ENCODE data around the gene TSPYL1.
"Not testable (repeated sequence)": the region's sequence is repeated elsewhere in the genome, so short reads cannot be mapped to it uniquely, and the experiment has no call there.

The TSPYL1 gene

DNA sequence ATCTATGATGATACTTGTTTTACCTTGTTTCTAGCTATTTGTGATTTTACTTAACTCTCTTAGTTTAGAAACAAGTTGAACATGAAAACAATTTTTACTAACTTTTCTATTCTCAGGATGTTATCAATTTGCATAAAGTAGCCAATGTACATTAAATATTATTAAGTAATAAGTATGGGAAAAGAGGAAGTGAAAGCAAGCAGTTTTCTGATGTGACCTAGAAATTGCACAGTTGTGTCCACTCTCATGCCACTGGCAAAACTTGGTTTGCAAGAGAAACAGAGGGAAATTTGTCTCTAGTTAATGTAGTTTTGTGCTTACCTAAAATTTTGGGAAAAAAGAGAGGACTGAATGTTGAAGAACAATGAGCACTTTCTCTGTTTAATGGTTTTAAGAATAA lies 19.2 kb upstream of the TSPYL1 start:
- in situ Hi-C loops (cut with MboI; ENCODE audit: low sequenced_read_pairs), result loop anchor here (10.0 kb wide), 1 partner anchor 66 kb away; no protein-coding TSS in a partner anchor

GRCh38 chr6:116298273-116298672 lies 18.5 kb upstream of the TSPYL1 start:
- in situ Hi-C loops (cut with MboI; ENCODE audit: low sequenced_read_pairs), result loop anchor here (10.0 kb wide), 1 partner anchor 67 kb away; no protein-coding TSS in a partner anchor

DNA sequence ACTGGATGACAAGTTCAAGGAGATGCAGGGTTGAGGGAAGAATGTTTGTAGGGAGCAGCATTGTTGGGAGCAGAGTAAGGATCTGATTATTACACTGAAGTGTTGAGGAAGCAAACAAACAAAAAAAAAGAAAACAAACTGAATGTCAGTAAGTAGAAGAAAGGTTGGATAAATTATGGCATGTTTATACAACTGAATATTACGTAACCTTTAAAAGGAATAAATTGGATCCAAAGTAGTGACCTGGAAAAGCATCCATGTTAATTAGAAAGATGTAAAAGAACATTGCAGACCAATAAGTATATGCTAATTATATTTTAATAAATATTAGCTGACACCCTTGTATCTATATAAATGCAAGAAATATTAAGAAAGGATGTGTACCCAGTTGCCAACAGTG lies 12.8 kb upstream of the TSPYL1 start:
- in situ Hi-C loops (cut with MboI; ENCODE audit: low sequenced_read_pairs), result loop anchor here (10.0 kb wide), 1 partner anchor 72 kb away; no protein-coding TSS in a partner anchor

- in situ Hi-C loops (cut with MboI; ENCODE audit: low sequenced_read_pairs), result loop anchor here (10.0 kb wide), 1 partner anchor 73 kb away; no protein-coding TSS in a partner anchor
Observed at GRCh38 chr6:116291701-116292396, 12.1 kb upstream of the TSPYL1 start.

DNA sequence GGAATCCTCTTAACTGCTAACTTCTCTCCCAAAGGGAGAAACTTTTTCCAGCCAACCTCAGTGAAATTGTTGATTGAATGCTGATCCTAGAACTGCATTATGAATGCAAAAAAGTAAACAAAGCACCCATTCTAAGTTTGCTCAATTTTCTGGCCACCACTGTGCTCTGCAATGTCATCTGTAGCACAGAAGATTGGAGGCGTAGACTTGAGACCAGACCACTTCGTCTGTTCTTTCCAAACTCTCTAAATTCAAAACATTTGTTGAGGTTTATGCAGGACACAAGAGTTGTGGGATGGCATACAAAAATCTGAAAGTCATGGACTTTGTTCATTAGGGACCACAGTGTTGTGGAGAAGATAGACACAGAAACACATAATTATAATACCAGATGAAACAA lies 11.1 kb upstream of the TSPYL1 start:
- in situ Hi-C loops (cut with MboI; ENCODE audit: low sequenced_read_pairs), result loop anchor here (10.0 kb wide), 1 partner anchor 74 kb away; no protein-coding TSS in a partner anchor

GRCh38 chr6:116289876-116290275 lies 10.1 kb upstream of the TSPYL1 start:
- in situ Hi-C loops (cut with MboI; ENCODE audit: low sequenced_read_pairs), result loop anchor here (10.0 kb wide), 1 partner anchor 75 kb away; no protein-coding TSS in a partner anchor

DNA sequence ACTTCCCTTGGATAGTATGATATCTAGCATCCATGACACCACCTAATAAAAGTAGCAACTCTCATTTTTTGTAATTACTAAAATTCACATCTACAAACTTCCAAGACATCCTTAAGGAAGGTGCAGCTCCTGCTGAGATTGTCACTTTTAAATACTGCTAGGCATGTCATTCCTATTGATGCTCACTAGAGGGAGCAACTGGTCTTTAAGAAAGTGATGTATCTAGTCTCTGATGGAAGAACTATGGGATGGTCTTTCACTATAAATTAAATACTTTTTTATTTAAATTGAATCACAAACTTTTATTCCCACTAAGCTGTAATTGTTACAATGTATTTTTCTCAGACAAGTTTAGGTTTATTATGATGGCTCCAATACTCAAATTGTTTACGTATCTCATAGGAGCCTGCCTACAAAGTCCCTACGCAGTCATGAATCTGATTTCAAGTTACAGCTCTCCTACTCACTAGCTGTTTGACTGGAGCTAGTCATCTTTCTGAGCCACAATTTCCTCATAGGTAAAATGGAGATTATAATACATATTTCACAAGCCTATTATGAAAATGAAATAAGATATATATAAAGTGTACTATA lies 8.1 kb upstream of the TSPYL1 start:
- in situ Hi-C loops (cut with MboI; ENCODE audit: low sequenced_read_pairs), result no loop called here

- in situ Hi-C loops (cut with MboI; ENCODE audit: low sequenced_read_pairs), result no loop called here
Observed at GRCh38 chr6:116286773-116287358, 7.1 kb upstream of the TSPYL1 start.

GRCh38 chr6:116284984-116285383 lies 5.3 kb upstream of the TSPYL1 start:
- in situ Hi-C loops (cut with MboI; ENCODE audit: low sequenced_read_pairs), result not testable (repeated sequence)

DNA sequence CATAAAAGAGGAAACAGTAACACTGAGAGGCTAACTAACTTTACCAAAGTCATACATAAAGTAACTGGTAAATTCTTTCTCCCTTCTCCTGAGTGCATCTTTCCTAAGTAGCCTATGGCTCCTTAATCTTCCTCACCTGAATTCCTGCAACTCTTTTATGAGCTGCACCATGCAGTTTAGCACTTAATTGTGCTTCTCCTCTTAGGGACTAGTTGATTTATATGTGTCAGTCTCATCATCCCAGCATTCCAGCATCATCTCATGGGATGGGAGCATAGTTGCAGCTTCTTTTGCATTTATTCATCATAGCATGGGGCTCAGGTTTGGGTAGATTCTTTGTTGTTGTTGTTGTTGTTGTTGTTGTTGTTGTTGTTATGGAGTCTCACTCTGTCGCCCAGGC lies 3.5 kb upstream of the TSPYL1 start:
- in situ Hi-C loops (cut with MboI; ENCODE audit: low sequenced_read_pairs), result no loop called here

GRCh38 chr6:116282698-116283097 lies 3.0 kb upstream of the TSPYL1 start:
- in situ Hi-C loops (cut with MboI; ENCODE audit: low sequenced_read_pairs), result no loop called here

- in situ Hi-C loops (cut with MboI; ENCODE audit: low sequenced_read_pairs), result no loop called here
Observed at GRCh38 chr6:116280933-116281316, 1.2 kb upstream of the TSPYL1 start.

DNA sequence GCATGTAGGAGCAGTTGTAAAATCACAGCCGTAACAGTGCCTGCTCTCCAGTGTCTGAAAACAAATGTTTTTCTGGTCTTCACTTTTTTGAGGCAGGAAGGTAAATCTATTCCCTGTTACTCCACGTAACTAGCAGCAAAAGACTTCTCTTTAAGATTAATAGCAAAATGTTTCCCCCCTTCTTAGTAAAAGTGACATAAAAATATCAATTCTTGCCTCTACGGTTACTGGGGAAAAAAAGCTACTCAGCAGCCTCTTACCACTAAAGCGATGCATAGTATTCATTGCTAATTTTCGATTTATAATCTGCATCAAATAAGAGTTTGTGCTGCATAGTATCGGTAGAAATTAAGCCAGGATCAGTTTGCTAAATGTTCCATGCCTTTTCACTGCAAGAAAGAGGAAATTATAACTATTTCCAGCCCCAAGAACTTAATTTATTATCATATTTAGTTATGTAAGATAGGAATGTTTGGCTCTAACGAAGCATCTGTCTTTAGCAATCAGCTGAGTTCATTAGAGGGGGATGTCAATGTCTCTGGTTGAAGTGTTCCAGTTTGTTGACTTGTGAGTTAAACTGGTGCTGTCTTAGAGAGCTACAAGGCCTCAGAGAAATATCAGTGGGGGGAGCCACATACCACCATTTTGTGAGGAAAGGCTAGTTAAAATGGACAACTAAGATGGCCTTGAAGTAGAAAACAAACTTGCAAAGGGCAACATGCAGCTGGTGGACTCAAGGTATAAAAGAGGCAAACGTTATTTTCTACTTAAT lies 617 bp upstream of the TSPYL1 start:
- in situ Hi-C loops (cut with MboI; ENCODE audit: low sequenced_read_pairs), result no loop called here

GRCh38 chr6:116278854-116279231 lies 887 bp downstream of the TSPYL1 start:
- in situ Hi-C loops (cut with MboI; ENCODE audit: low sequenced_read_pairs), result no loop called here

GRCh38 chr6:116278481-116278829 lies 1.3 kb downstream of the TSPYL1 start:
- in situ Hi-C loops (cut with MboI; ENCODE audit: low sequenced_read_pairs), result no loop called here

DNA sequence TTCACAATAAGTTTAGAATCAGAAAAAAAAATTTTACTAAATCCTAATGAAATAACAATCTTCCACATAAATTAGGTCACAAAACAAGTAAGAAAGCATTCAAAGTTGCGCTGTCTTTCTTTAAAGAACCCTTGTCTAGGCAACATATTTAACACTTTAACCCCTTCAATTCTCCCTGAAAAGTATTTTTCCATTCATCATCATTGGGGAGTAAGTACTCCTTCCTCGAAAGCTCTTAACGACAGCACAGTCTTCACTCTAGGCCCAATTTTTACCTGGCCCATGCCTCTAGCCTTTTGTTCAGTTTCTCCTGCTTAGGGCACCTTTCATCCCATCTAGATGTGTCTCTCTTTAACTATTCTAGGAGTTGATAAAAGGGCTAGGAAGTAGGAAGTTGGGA lies 2.6 kb downstream of the TSPYL1 start:
- in situ Hi-C loops (cut with MboI; ENCODE audit: low sequenced_read_pairs), result no loop called here

DNA sequence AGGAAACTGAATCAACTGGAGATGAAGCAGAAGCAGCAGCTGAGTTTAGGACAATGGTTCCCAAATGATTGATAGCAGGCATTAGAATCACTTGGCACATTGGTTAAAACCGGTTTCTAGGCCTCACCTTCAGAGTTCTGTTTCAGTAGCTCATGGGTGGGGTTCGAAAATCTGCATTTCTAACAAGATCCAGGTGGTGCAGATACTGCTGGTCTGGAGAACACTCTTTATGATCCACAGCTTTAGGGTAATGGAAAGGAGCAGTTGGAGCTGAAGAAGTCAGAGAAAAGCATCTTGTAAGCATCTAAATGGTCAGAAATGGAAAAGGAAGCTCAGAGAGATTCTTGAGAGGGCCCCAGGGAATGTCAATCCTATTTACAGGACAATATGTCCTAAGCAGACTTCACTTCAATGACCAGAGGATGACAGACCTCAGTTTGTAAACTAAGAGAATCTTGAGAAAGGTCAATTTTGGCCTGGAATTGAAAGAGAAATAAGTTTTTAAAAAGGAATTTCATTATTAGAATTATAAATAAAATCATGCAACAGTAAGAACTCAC lies 8.5 kb downstream of the TSPYL1 start:
- in situ Hi-C loops (cut with MboI; ENCODE audit: low sequenced_read_pairs), result loop anchor here (25.0 kb wide), 2 partner anchors 291 to 391 kb away; partner anchors contain the start of genes CALHM4, RWDD1 and ZUP1

DNA sequence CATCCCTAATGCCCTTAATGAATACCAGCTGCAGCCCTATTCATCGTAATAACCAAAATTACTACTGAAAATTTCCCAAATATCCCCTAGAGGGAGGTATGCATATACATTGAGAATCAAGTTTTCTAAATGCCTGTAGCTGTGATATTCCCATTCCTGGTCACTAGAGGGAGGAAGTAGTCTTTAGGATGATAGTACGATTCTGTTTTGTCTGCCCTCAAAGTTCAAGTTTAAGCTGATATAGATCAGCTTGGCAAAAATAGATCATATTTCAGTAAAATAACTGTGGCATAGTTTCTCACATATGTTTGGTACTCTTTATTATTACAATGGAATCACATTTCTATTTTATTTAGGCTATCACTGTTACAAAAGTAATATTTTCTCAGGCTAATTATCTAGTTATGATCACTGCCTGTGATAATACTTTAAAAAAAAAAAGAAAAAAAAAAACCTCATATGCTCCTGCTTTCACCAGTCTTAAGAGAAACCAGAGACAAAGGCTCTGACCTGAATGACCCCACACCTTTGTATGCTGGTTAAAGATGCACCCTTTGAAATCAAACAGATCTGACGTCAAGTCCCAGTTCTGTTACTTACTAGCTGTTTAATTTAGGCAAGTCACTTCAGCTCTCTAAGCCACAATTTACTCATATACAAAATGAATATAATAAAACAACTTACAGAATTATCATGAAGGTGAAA lies 11.0 kb downstream of the TSPYL1 start:
- in situ Hi-C loops (cut with MboI; ENCODE audit: low sequenced_read_pairs), result loop anchor here (25.0 kb wide), 2 partner anchors 294 to 394 kb away; partner anchors contain the start of genes CALHM4, RWDD1 and ZUP1

DNA sequence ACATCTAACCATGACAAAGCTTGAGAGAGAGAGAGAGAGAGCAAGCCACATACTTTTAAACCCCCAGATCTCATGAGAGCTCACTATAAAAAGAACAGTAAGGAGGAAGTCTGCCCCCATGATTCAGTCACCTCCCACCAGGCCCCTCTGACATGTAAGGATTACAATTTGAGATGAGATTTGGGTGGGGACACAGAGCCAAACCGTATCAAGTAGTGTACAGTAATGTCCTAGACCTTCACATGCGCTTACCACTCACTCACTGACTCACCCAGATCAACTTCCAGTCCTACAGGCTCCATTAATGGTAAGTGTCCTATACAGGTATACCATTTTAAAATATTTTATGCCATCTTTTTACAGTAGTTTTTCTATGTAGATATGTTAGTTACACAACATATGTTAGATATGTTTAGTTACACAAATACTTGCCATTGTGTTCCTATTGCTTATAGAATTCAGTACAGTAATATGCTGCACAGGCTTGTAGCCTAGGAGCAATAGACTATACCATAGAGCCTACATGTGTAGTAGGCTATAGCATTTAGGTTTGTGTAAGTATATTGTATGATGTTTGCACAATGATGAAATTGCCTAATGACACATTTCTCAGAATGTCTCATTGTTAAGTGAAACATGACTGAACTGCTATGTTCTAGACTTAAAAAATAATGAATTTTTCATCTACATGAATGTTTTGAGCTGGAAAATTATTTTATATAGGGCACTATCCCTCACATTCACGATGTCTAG lies 11.7 kb downstream of the TSPYL1 start:
- in situ Hi-C loops (cut with MboI; ENCODE audit: low sequenced_read_pairs), result loop anchor here (25.0 kb wide), 2 partner anchors 294 to 394 kb away; partner anchors contain the start of genes CALHM4, RWDD1 and ZUP1

Measured in HL-60/S4 treated with phorbol 12-myristate 13-acetate at 8.2 ng/mL for 4 days and 3 days (cell line).